ENCODE data around the gene ARHGAP28.

Gene ARHGAP28

DNA sequence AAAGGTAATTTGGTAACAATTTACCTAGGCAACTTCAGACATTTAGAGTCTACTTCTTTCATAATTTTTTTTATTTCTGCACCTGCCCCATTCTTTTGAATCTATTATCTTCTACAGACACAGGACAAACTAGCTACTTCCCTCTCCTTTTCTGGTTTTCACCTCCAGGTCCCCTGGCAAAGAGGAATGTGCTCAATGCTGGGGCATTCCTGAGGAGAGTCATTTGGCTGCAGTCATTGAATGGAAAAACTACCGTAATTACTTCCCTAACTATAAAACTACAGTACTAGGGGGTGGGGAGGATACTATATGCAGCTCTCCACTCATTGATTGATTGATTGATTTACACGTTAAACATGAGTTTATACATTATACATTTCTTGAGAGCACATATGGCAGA, 11.2 kb upstream of the ARHGAP28 start:
- Histone ChIP-seq H3K4me3 (ENCODE audit: low read length in 2 of 2) (no peak overlapping the region), H3K27ac (ENCODE audit: low read depth in 2 of 2, low read length in 2 of 2) (no peak overlapping the region), H3K9ac (ENCODE audit: low read depth in 1 of 2, low read length in 2 of 2) (no peak overlapping the region), H3K4me1 (ENCODE audit: control insufficient read depth in 2 of 2, insufficient read depth in 2 of 2, low read length in 2 of 2) (no peaks in the 10 kb centered on the region), H3K27me3 (ENCODE audit: control insufficient read depth in 2 of 2, insufficient read depth in 2 of 2, low read length in 2 of 2) (no peaks in the 10 kb centered on the region), H3K36me3 (ENCODE audit: control insufficient read depth in 2 of 2, insufficient read depth in 2 of 2, low read length in 2 of 2) (no peaks in the 10 kb centered on the region), H3K9me3 (ENCODE audit: control insufficient read depth in 2 of 2, low read length in 2 of 2) (no peaks in the 10 kb centered on the region)

DNA sequence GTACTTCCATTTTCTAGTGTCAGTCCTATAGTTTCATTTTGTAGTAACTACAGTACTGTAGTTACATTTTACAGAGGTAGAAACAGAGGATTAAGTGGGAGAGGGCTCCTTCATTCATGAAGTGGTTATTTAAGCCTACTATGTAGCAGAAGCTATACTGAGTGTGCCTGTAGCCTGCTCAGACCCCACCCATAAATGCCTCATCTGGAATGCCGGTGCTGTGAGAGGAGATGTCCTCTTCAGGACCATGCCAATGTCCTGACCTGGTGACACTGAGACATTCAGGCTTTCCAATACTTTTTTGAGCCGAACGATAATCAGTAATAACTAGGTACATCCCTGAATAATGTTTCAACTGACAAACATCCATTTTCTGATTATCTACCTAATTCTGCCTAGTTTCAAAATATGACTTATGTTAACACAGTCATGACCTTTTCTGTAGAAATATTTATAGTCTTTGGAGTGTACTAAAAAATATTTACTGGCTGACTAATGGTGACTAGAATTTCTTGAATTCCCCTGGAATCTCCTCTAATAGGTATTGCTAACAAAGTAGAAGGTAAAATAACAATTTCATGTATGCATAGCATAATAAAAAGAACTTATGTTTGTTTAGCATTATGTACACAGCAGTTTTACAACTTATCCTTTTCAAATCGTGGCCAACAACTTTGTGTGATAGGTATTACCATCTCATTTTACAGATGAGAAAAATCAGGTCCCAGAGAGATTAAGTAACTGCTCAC, 10.2 kb upstream of the ARHGAP28 start:
- no peak overlapping the region for H3K9ac ChIP-seq (ENCODE audit: low read depth in 1 of 2, low read length in 2 of 2)
- no peaks in the 10 kb centered on the region for H3K4me1 ChIP-seq (ENCODE audit: control insufficient read depth in 2 of 2, insufficient read depth in 2 of 2, low read length in 2 of 2)
- H3K4me3 ChIP-seq (ENCODE audit: low read length in 2 of 2): no peak overlapping the region
- no peaks in the 10 kb centered on the region for H3K27me3 ChIP-seq (ENCODE audit: control insufficient read depth in 2 of 2, insufficient read depth in 2 of 2, low read length in 2 of 2)
- no peaks in the 10 kb centered on the region for H3K36me3 ChIP-seq (ENCODE audit: control insufficient read depth in 2 of 2, insufficient read depth in 2 of 2, low read length in 2 of 2)
- no peaks in the 10 kb centered on the region for H3K9me3 ChIP-seq (ENCODE audit: control insufficient read depth in 2 of 2, low read length in 2 of 2)
- no peak overlapping the region for H3K27ac ChIP-seq (ENCODE audit: low read depth in 2 of 2, low read length in 2 of 2)

DNA sequence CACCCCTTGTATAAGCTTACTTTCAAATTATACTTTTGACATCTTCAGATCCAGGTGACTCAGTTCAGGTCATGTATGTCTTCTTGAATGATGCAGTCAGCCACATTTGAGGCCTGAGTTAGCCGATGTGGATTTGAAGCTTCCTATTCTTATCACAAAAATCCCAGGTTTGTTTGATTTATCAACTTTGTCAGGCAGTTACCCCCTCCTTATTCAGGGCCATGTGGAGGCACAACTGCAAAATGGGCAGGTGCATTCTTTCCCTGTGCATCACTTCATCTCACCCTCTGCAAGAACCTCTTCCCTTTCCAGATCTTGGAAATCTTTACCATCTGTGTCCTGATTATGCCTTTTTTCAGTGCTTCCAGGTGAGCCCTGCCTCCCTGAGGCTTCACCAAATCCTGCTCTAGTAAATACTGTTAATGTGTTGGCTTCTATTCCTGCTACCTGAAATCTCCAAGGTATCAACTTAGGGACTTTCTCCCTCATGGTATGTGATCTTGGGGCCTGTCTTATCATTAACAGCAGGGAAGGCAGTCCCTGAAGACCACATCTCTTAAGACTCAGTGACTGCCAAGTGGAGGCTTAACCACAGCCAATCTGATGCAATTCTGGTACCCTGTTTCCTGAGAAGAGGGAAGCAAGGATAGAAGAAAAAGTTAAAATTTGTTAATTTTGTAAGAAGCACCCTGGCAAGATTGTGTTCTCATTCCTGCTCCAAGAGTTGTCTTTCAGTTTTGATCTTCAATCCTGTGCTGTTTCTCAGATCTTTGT, 9.4 kb upstream of the ARHGAP28 start:
- Histone ChIP-seq H3K27ac (ENCODE audit: low read depth in 2 of 2, low read length in 2 of 2) (no peak overlapping the region), H3K9ac (ENCODE audit: low read depth in 1 of 2, low read length in 2 of 2) (no peak overlapping the region)

DNA sequence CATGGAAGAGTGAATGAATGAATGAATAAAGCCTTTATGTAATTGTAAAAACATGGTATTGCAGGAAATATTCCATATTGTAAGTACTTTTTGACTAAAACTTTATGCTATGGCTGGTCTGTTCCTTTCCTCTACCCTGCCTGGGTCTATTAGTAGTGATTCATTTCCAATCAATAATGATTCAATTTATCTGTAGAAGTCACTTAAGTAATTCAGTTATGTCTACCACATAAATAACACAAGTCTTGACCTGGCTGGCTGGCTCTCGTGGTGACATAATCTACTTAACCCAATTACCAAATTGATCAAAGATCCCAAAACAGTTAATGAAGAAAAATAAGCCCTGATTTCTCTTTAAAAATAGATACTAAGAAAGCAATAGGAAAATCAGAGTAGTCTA, 7.8 kb upstream of the ARHGAP28 start:
- no peaks in the 10 kb centered on the region for H3K36me3 ChIP-seq (ENCODE audit: control insufficient read depth in 2 of 2, insufficient read depth in 2 of 2, low read length in 2 of 2)
- no peak overlapping the region for H3K27ac ChIP-seq (ENCODE audit: low read depth in 2 of 2, low read length in 2 of 2)
- no peaks in the 10 kb centered on the region for H3K27me3 ChIP-seq (ENCODE audit: control insufficient read depth in 2 of 2, insufficient read depth in 2 of 2, low read length in 2 of 2)
- H3K4me1 ChIP-seq (ENCODE audit: control insufficient read depth in 2 of 2, insufficient read depth in 2 of 2, low read length in 2 of 2): no peaks in the 10 kb centered on the region
- H3K4me3 ChIP-seq (ENCODE audit: low read length in 2 of 2): no peak overlapping the region
- H3K9me3 ChIP-seq (ENCODE audit: control insufficient read depth in 2 of 2, low read length in 2 of 2): no peaks in the 10 kb centered on the region
- no peak overlapping the region for H3K9ac ChIP-seq (ENCODE audit: low read depth in 1 of 2, low read length in 2 of 2)

More for the DNA sequence above, 9.4 kb upstream of the ARHGAP28 start:
- no peaks in the 10 kb centered on the region for H3K36me3 ChIP-seq (ENCODE audit: control insufficient read depth in 2 of 2, insufficient read depth in 2 of 2, low read length in 2 of 2)
- no peak overlapping the region for H3K4me3 ChIP-seq (ENCODE audit: low read length in 2 of 2)
- H3K27me3 ChIP-seq (ENCODE audit: control insufficient read depth in 2 of 2, insufficient read depth in 2 of 2, low read length in 2 of 2): no peaks in the 10 kb centered on the region
- no peaks in the 10 kb centered on the region for H3K4me1 ChIP-seq (ENCODE audit: control insufficient read depth in 2 of 2, insufficient read depth in 2 of 2, low read length in 2 of 2)
- H3K9me3 ChIP-seq (ENCODE audit: control insufficient read depth in 2 of 2, low read length in 2 of 2): no peaks in the 10 kb centered on the region

DNA sequence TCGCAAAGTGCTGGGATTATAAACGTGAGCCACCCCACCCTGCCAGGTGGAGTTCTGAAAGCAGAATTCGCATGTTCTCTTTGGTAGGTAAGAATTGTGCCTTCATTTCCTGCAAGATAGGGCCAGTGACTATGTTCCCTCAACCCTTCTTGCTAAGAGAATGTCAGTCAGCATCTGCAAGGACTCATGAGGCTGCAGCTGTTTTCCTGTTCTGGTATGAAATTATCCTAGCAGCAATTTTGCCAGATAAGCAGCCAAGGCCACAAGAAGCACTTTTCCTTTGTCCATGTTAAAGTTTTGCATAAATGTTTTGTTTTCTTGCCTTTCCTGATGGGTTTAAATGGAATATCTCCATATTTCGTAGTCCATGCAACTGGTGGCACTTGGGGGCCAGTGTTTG, 6.8 kb upstream of the ARHGAP28 start:
- H3K27me3 ChIP-seq (ENCODE audit: control insufficient read depth in 2 of 2, insufficient read depth in 2 of 2, low read length in 2 of 2): no peaks in the 10 kb centered on the region
- H3K36me3 ChIP-seq (ENCODE audit: control insufficient read depth in 2 of 2, insufficient read depth in 2 of 2, low read length in 2 of 2): no peaks in the 10 kb centered on the region
- no peaks in the 10 kb centered on the region for H3K9me3 ChIP-seq (ENCODE audit: control insufficient read depth in 2 of 2, low read length in 2 of 2)
- H3K9ac ChIP-seq (ENCODE audit: low read depth in 1 of 2, low read length in 2 of 2): no peak overlapping the region
- no peak overlapping the region for H3K27ac ChIP-seq (ENCODE audit: low read depth in 2 of 2, low read length in 2 of 2)
- H3K4me1 ChIP-seq (ENCODE audit: control insufficient read depth in 2 of 2, insufficient read depth in 2 of 2, low read length in 2 of 2): no peaks in the 10 kb centered on the region
- no peak overlapping the region for H3K4me3 ChIP-seq (ENCODE audit: low read length in 2 of 2)

DNA sequence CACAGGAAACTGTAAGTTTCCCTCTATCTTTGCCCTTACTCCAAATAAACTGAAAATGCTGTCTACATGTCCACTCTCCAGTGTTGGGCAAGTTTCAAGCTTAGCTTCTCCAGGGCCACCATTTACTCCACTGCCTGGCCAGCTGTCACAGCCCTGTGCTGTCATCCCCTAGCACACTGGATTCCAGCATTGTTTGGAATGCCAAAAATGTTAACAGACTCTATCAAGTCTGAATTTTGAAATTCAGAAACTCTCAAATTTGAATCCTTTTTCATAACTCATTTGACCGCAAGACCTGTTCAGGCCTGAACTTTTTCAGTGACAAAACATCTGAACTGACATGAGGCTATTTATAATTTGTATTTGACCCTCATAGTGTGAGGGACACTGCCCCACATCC, 5.2 kb upstream of the ARHGAP28 start:
- Histone ChIP-seq H3K4me3 (ENCODE audit: low read length in 2 of 2) (no peak overlapping the region), H3K27me3 (ENCODE audit: control insufficient read depth in 2 of 2, insufficient read depth in 2 of 2, low read length in 2 of 2) (no peaks in the 10 kb centered on the region), H3K9me3 (ENCODE audit: control insufficient read depth in 2 of 2, low read length in 2 of 2) (no peaks in the 10 kb centered on the region), H3K9ac (ENCODE audit: low read depth in 1 of 2, low read length in 2 of 2) (no peak overlapping the region), H3K27ac (ENCODE audit: low read depth in 2 of 2, low read length in 2 of 2) (no peak overlapping the region), H3K4me1 (ENCODE audit: control insufficient read depth in 2 of 2, insufficient read depth in 2 of 2, low read length in 2 of 2) (peaks cover 2% of the 10 kb centered on the region in 2 donors), H3K36me3 (ENCODE audit: control insufficient read depth in 2 of 2, insufficient read depth in 2 of 2, low read length in 2 of 2) (no peaks in the 10 kb centered on the region)

DNA sequence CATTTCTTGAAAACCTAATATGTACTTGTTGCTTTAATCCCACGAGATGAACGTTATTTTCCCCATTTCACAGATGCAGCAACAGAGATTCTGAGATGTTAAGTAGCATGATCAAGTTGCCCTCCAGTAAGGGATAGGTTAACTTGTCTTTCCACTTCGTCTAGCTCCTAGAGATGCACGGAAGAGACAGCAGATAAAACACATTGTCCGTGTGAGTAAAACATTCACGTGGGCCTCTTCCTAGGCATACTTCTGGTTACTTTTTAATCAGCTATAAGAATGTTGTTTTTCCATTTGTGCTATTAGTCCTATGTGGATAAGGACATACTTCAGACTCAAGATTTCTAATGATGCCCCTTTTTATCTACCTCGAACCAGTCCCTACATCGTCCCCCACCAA, 1.2 kb upstream of the ARHGAP28 start:
- H3K27me3 ChIP-seq (ENCODE audit: control insufficient read depth in 2 of 2, insufficient read depth in 2 of 2, low read length in 2 of 2): peaks cover 0 to 3% of the 10 kb centered on the region in 2 donors
- no peaks in the 10 kb centered on the region for H3K36me3 ChIP-seq (ENCODE audit: control insufficient read depth in 2 of 2, insufficient read depth in 2 of 2, low read length in 2 of 2)
- no peak overlapping the region for H3K9ac ChIP-seq (ENCODE audit: low read depth in 1 of 2, low read length in 2 of 2)
- H3K27ac ChIP-seq (ENCODE audit: low read depth in 2 of 2, low read length in 2 of 2): no peak overlapping the region
- peaks cover 2% of the 10 kb centered on the region in 2 donors for H3K4me1 ChIP-seq (ENCODE audit: control insufficient read depth in 2 of 2, insufficient read depth in 2 of 2, low read length in 2 of 2)
- no peak overlapping the region for H3K4me3 ChIP-seq (ENCODE audit: low read length in 2 of 2)
- no peaks in the 10 kb centered on the region for H3K9me3 ChIP-seq (ENCODE audit: control insufficient read depth in 2 of 2, low read length in 2 of 2)

DNA sequence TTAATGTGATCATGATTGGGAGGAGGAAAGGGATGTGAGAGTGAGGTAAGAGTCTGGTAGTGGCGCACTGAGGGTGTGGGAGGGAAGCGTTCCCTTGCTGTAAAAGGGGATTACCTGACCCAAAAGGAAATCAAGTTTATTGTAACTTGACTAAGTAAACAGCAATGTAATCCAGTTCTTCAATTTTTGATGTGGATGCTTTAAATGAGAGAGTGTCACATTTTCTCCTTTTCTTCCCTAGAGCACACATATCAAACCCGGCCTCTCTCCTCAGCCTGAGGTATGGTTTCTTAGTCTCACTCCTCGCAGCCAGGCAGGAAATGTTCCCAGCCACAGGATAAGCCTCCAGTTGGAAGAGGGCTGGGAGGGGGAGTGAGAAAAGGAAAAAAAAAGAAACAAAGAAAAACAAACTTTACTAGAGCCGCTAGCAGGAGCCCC, 688 bp upstream of the ARHGAP28 start:
- Histone ChIP-seq H3K9ac (ENCODE audit: low read depth in 1 of 2, low read length in 2 of 2) (peak overlapping the region in 1 of 2 donors; percentile 8), H3K4me1 (ENCODE audit: control insufficient read depth in 2 of 2, insufficient read depth in 2 of 2, low read length in 2 of 2) (peaks cover 2% of the 10 kb centered on the region in 2 donors), H3K9me3 (ENCODE audit: control insufficient read depth in 2 of 2, low read length in 2 of 2) (no peaks in the 10 kb centered on the region), H3K27me3 (ENCODE audit: control insufficient read depth in 2 of 2, insufficient read depth in 2 of 2, low read length in 2 of 2) (peaks cover 0 to 3% of the 10 kb centered on the region in 2 donors), H3K36me3 (ENCODE audit: control insufficient read depth in 2 of 2, insufficient read depth in 2 of 2, low read length in 2 of 2) (no peaks in the 10 kb centered on the region), H3K27ac (ENCODE audit: low read depth in 2 of 2, low read length in 2 of 2) (peak overlapping the region; percentile 65 to 77), H3K4me3 (ENCODE audit: low read length in 2 of 2) (peak overlapping the region; percentile 75 to 87)

DNA sequence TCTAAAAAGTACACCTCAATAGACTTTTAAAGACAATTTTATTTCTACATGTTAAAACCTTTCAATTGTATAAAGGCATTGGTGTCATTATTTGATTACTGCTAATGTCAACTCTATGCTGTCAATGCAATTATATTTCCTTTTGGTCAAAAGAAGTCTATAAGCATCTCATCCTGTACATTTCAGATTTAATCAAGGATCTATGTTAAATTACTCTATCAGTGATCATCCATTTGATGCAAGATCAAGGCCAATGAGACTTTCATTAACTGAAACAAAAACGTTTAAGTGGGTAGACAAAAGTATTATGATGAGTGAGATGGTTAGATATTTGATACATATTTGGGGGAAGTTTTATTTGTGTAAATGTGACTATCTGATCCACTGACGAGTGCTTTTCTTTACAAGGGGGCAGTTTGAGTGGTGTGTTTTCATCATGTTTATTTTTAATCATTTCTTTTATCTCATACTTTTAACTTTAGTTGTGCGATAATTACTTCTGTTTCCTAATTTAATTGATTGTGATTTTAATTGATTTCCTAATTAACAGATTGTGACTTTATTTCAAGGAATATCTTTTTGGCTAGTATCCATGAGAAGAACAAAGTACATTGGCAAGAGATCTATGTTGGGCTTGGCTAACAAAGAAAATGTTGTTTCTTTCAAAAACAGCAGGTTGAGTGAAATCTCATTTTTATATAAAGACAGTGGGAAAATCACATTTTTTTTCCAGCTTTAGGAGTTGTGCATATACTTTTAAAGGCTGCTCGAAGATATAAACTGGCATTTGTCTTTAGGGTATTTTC, 1.1 kb downstream of the ARHGAP28 start:
- H3K27me3 ChIP-seq (ENCODE audit: control insufficient read depth in 2 of 2, insufficient read depth in 2 of 2, low read length in 2 of 2): peaks cover 0 to 3% of the 10 kb centered on the region in 2 donors

DNA sequence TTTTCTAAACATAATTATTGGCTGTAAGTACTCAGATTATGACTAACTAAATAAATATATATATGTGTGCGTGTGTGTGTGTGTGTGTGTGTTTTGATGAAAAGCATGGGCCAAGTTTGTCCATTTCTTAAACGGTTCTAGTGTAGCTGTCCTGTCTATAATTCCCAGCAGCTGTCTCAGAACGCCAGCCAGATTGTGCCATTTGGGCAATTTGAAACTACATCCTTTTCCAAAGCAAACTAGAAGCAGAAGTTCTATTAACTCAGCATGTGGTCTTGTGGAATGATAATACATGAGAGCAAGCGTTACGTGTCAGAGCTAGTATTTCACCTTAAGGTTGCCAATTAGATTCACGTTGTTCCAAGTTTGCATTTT, 1.7 kb downstream of the ARHGAP28 start:
- Histone ChIP-seq H3K4me3 (ENCODE audit: low read length in 2 of 2) (no peak overlapping the region), H3K9me3 (ENCODE audit: control insufficient read depth in 2 of 2, low read length in 2 of 2) (no peaks in the 10 kb centered on the region), H3K4me1 (ENCODE audit: control insufficient read depth in 2 of 2, insufficient read depth in 2 of 2, low read length in 2 of 2) (peaks cover 2% of the 10 kb centered on the region in 2 donors), H3K36me3 (ENCODE audit: control insufficient read depth in 2 of 2, insufficient read depth in 2 of 2, low read length in 2 of 2) (no peaks in the 10 kb centered on the region), H3K9ac (ENCODE audit: low read depth in 1 of 2, low read length in 2 of 2) (no peak overlapping the region), H3K27me3 (ENCODE audit: control insufficient read depth in 2 of 2, insufficient read depth in 2 of 2, low read length in 2 of 2) (peaks cover 0 to 3% of the 10 kb centered on the region in 2 donors), H3K27ac (ENCODE audit: low read depth in 2 of 2, low read length in 2 of 2) (no peak overlapping the region)

More for the DNA sequence above, 1.1 kb downstream of the ARHGAP28 start:
- H3K27ac ChIP-seq (ENCODE audit: low read depth in 2 of 2, low read length in 2 of 2): no peak overlapping the region
- no peak overlapping the region for H3K9ac ChIP-seq (ENCODE audit: low read depth in 1 of 2, low read length in 2 of 2)
- H3K4me3 ChIP-seq (ENCODE audit: low read length in 2 of 2): peak overlapping the region; percentile 75 to 87
- H3K9me3 ChIP-seq (ENCODE audit: control insufficient read depth in 2 of 2, low read length in 2 of 2): no peaks in the 10 kb centered on the region
- peaks cover 2% of the 10 kb centered on the region in 2 donors for H3K4me1 ChIP-seq (ENCODE audit: control insufficient read depth in 2 of 2, insufficient read depth in 2 of 2, low read length in 2 of 2)
- H3K36me3 ChIP-seq (ENCODE audit: control insufficient read depth in 2 of 2, insufficient read depth in 2 of 2, low read length in 2 of 2): no peaks in the 10 kb centered on the region

Data from mucosa of rectum (tissue), 2 donors.